Urothelium cell line (cell line): ENCODE results near the gene ANKH.
A peak's percentile ranks its signal among the peaks of the same experiment; 100 is the strongest.

Experiments used
- DNase-seq: peaks from one replicate; pipeline ENCODE4 v3.0.0; 2011; ENCODE audit warnings: low spot score, mixed read lengths
- FAIRE-seq: peaks from 2 replicates; lab custom pipeline; 2011; peaks lifted over from hg19 to GRCh38; lab: Jason Lieb, UNC

The ANKH gene

GRCh38 chr5:14699807-14700400 is 171.7 kb downstream of the ANKH start:
- no peak for DNase-seq

GRCh38 chr5:14699159-14699558 is 172.4 kb downstream of the ANKH start:
- FAIRE-seq (no peak), DNase-seq (no peak)

More at GRCh38 chr5:14699807-14700400, 171.7 kb downstream of the ANKH start:
- no peak for FAIRE-seq

GRCh38 chr5:14698495-14698894 is 173.1 kb downstream of the ANKH start:
- FAIRE-seq: no peak

GRCh38 chr5:14696851-14697250 is 174.7 kb downstream of the ANKH start:
- no peak for DNase-seq
- no peak for FAIRE-seq

More at GRCh38 chr5:14698495-14698894, 173.1 kb downstream of the ANKH start:
- DNase-seq: no peak

- FAIRE-seq (no peak), DNase-seq (no peak)
Measured at GRCh38 chr5:14696057-14696456, 175.5 kb downstream of the ANKH start.

GRCh38 chr5:14695152-14695551 is 176.4 kb downstream of the ANKH start:
- DNase-seq (no peak), FAIRE-seq (no peak)

- DNase-seq (no peak), FAIRE-seq (no peak)
Measured at GRCh38 chr5:14693070-14693469, 178.5 kb downstream of the ANKH start.

GRCh38 chr5:14687023-14687665 is 184.4 kb downstream of the ANKH start:
- FAIRE-seq (no peak), DNase-seq (no peak)

GRCh38 chr5:14686517-14686916 is 185.1 kb downstream of the ANKH start:
- FAIRE-seq: no peak
- no peak for DNase-seq

GRCh38 chr5:14685757-14686156 is 185.8 kb downstream of the ANKH start:
- FAIRE-seq (peak; percentile 9), DNase-seq (peak; percentile 67)

- DNase-seq: no peak
- FAIRE-seq: no peak
Measured at GRCh38 chr5:14684757-14685156, 186.8 kb downstream of the ANKH start.

GRCh38 chr5:14683906-14684455 is 187.6 kb downstream of the ANKH start:
- DNase-seq (no peak), FAIRE-seq (no peak)

- FAIRE-seq (no peak), DNase-seq (no peak)
Measured at GRCh38 chr5:14681236-14681752, 190.3 kb downstream of the ANKH start.

GRCh38 chr5:14679595-14679994 is 192.0 kb downstream of the ANKH start:
- DNase-seq: no peak
- no peak for FAIRE-seq

GRCh38 chr5:14678773-14679334 is 192.7 kb downstream of the ANKH start:
- no peak for DNase-seq
- no peak for FAIRE-seq

GRCh38 chr5:14676320-14676719 is 195.3 kb downstream of the ANKH start:
- DNase-seq: no peak
- FAIRE-seq: no peak

- DNase-seq (no peak), FAIRE-seq (no peak)
Measured at GRCh38 chr5:14675865-14676300, 195.7 kb downstream of the ANKH start.

GRCh38 chr5:14674983-14675854 is 196.4 kb downstream of the ANKH start:
- DNase-seq (no peak), FAIRE-seq (no peak)

- DNase-seq: no peak
Measured at GRCh38 chr5:14673443-14673842, 198.1 kb downstream of the ANKH start.

GRCh38 chr5:14672484-14673394 is 198.8 kb downstream of the ANKH start:
- no peak for DNase-seq
- no peak for FAIRE-seq

More at GRCh38 chr5:14673443-14673842, 198.1 kb downstream of the ANKH start:
- no peak for FAIRE-seq
